ENCODE measurements around the gene LAMA3. TPM values are rescaled to one million over a fixed set of nuclear protein-coding genes. Genes with fewer than 3 reads are reported as not detected.

Gene LAMA3
- total RNA-seq, 3 donors from 2014 or later (not counting 1 experiment from before 2014, with no cell fraction given), result not detected

DNA sequence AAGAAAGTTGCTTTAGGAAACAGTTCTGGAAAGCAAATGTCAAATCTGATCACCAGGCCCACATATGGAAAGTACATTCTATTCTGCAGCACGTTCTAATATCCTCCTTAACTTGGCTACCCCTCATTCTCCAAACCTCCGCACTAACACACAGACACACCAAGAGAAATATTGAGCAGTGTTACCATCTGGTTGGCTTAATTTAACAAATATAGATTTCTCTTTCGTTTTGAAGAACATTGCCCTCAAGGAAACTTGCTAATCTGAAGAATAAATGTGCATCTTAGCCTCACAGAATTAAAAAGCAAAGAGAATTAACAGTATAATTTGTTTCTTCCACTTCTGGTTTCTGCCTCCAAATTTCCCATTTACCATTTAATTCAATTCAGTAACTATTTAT is 252.5 kb downstream of the LAMA3 start:
- DNase-seq, result no peak
- TF ChIP-seq, protein P1, sequence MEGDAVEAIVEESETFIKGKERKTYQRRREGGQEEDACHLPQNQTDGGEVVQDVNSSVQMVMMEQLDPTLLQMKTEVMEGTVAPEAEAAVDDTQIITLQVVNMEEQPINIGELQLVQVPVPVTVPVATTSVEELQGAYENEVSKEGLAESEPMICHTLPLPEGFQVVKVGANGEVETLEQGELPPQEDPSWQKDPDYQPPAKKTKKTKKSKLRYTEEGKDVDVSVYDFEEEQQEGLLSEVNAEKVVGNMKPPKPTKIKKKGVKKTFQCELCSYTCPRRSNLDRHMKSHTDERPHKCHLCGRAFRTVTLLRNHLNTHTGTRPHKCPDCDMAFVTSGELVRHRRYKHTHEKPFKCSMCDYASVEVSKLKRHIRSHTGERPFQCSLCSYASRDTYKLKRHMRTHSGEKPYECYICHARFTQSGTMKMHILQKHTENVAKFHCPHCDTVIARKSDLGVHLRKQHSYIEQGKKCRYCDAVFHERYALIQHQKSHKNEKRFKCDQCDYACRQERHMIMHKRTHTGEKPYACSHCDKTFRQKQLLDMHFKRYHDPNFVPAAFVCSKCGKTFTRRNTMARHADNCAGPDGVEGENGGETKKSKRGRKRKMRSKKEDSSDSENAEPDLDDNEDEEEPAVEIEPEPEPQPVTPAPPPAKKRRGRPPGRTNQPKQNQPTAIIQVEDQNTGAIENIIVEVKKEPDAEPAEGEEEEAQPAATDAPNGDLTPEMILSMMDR (IDR thresholded peaks at IDR 0.05), result no peak
- Mint-ChIP-seq H3K27ac (no peak overlapping the region), H3K9me3 (no peaks in the 10 kb centered on the region), H3K27me3 (ENCODE audit: low read depth in 2 of 2) (no peaks in the 10 kb centered on the region), H3K4me1 (peaks cover 15 to 20% of the 10 kb centered on the region in 2 donors), H3K36me3 (no peaks in the 10 kb centered on the region), H3K4me3 (no peak overlapping the region)
- WGBS (ENCODE audit: insufficient coverage), result 100% methylated on average over 2 of the region's 3 CpGs
- Histone ChIP-seq H3K27me3 (ENCODE audit: control insufficient read depth, insufficient read depth, low read length) (no peaks in the 10 kb centered on the region), H3K9me3 (ENCODE audit: control insufficient read depth, insufficient read depth, low read length) (no peaks in the 10 kb centered on the region), H3K4me3 (ENCODE audit: low read length) (no peak overlapping the region), H3K4me1 (ENCODE audit: control insufficient read depth, insufficient read depth, low read length) (peaks cover 13% of the 10 kb centered on the region), H3K27ac (ENCODE audit: low read length) (no peak overlapping the region), H3K36me3 (ENCODE audit: control insufficient read depth, insufficient read depth, low read length) (no peaks in the 10 kb centered on the region)
- ATAC-seq, result no peak
- intact Hi-C loops (cut with micrococcal nuclease), result no loop called here

DNA sequence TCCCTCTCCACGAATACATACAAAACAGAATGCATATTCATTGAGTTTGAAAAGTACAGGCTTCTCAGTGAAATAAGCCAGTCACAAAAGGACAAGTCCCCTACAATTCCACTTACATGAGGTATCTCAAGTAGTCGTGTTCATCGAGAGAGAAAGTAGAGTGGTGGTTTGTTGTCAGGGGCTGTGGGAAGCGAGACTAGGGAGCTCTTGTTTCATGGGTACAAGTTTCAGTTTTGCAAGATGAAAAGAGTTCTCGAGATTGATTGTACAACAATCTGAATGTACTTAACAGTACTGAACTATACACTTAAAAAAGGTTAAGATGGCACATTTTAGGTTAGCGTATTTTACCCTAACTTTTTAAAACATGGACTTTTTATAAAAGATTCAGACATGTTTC is 253.9 kb downstream of the LAMA3 start:
- intact Hi-C loops (cut with micrococcal nuclease), result no loop called here
- no peaks in the 10 kb centered on the region for H3K27me3 Mint-ChIP-seq (ENCODE audit: low read depth in 2 of 2)
- H3K4me3 Mint-ChIP-seq, result no peak overlapping the region
- Histone ChIP-seq H3K4me1 (ENCODE audit: control insufficient read depth, insufficient read depth, low read length) (peaks cover 10% of the 10 kb centered on the region), H3K36me3 (ENCODE audit: control insufficient read depth, insufficient read depth, low read length) (no peaks in the 10 kb centered on the region), H3K27me3 (ENCODE audit: control insufficient read depth, insufficient read depth, low read length) (no peaks in the 10 kb centered on the region), H3K4me3 (ENCODE audit: low read length) (no peak overlapping the region), H3K27ac (ENCODE audit: low read length) (no peak overlapping the region), H3K9me3 (ENCODE audit: control insufficient read depth, insufficient read depth, low read length) (no peaks in the 10 kb centered on the region)
- peaks cover 12 to 16% of the 10 kb centered on the region in 2 donors for H3K4me1 Mint-ChIP-seq
- ATAC-seq (no peak), DNase-seq (peak in 1 of 2 donors; percentile 40)
- H3K27ac Mint-ChIP-seq, result no peak overlapping the region
- WGBS (ENCODE audit: insufficient coverage), result 67% methylated on average over 1 of the region's 6 CpGs
- H3K9me3 Mint-ChIP-seq, result no peaks in the 10 kb centered on the region
- H3K36me3 Mint-ChIP-seq, result no peaks in the 10 kb centered on the region
- TF ChIP-seq, protein P1 (IDR thresholded peaks at IDR 0.05), result no peak

DNA sequence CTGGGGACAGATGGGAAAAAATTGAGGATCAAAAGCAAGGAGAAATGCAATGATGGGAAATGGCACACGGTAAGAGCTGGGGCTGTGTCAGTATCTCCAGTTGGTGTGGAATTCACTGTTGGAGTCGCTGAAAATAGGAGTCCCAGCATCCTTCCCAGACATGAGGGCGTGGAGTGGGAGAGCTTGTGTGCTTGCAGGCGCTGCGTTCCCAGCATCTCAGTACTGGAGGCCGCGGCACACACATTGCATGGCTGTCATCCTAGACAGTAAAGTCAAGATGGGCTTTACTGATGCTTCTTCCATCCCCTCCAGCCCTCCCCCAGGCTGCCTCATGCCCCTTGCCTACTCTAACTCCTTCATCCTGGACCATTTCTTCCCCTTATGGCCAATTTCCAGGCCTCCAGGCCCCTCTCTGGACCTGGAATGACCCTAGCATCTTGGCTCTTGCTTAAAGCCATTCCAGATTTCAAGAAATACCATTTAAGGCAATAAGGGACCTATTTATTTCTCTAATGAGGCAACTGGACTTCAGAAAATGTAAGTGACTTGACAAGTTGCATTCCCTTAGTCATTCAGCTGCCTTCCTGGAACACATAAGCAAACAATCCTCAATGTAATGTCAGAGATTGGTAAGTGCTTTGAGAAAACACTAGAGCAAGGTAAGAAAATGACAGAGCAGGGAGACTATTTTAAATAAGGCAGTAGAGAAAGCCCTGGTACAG is 254.8 kb downstream of the LAMA3 start:
- H3K4me3 Mint-ChIP-seq, result no peak overlapping the region
- DNase-seq, result no peak
- ATAC-seq, result no peak
- no peaks in the 10 kb centered on the region for H3K27me3 Mint-ChIP-seq (ENCODE audit: low read depth in 2 of 2)
- Histone ChIP-seq H3K36me3 (ENCODE audit: control insufficient read depth, insufficient read depth, low read length) (no peaks in the 10 kb centered on the region), H3K27ac (ENCODE audit: low read length) (no peak overlapping the region), H3K27me3 (ENCODE audit: control insufficient read depth, insufficient read depth, low read length) (no peaks in the 10 kb centered on the region), H3K4me3 (ENCODE audit: low read length) (no peak overlapping the region), H3K9me3 (ENCODE audit: control insufficient read depth, insufficient read depth, low read length) (no peaks in the 10 kb centered on the region), H3K4me1 (ENCODE audit: control insufficient read depth, insufficient read depth, low read length) (peaks cover under 1% of the 10 kb centered on the region)
- no peaks in the 10 kb centered on the region for H3K36me3 Mint-ChIP-seq
- TF ChIP-seq, protein P1 (IDR thresholded peaks at IDR 0.05), result no peak
- peaks cover 2 to 7% of the 10 kb centered on the region in 2 donors for H3K4me1 Mint-ChIP-seq
- no peaks in the 10 kb centered on the region for H3K9me3 Mint-ChIP-seq
- WGBS (ENCODE audit: insufficient coverage), result 97% methylated on average over 7 of the region's 7 CpGs
- intact Hi-C loops (cut with micrococcal nuclease), result no loop called here
- H3K27ac Mint-ChIP-seq, result no peak overlapping the region

Measured in natural killer cell (primary cell).